ENCODE data around the gene TCP10L. TPM values are rescaled to one million over a fixed set of nuclear protein-coding genes. Genes with fewer than 3 reads are reported as not detected.

TCP10L gene
- total RNA-seq, 1 donor from 2014 or later, result 1.5 TPM

DNA sequence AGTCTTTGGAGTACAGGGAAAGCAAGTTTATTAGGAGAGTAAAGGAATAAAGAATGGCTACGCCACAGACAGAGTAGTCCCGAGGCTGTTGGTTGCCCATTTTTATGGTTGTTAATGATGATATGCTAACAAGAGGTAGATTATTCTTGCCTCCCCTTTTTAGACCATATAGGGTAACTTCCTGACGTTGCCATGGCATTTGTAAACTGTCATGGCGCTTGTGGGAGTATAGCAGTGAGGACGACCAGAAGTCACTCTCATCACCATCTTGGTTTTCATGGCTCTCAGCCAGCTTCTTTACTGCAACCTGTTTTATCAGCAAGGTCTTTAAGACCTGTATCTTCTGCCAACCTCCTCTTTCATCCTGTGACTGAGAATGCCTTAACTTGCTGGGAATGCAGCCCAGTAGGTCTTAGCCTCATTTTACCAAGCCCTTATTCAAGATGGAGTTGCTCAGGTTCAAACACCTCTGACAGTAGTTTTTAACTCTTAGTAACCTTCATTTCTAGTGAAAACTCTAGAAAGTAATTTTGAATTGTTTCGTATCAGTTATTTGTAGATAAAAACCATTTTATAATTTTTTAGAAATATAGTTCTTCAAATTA is 26.2 kb downstream of the TCP10L start:
- H3K4me1 Mint-ChIP-seq, result no peaks in the 10 kb centered on the region

DNA sequence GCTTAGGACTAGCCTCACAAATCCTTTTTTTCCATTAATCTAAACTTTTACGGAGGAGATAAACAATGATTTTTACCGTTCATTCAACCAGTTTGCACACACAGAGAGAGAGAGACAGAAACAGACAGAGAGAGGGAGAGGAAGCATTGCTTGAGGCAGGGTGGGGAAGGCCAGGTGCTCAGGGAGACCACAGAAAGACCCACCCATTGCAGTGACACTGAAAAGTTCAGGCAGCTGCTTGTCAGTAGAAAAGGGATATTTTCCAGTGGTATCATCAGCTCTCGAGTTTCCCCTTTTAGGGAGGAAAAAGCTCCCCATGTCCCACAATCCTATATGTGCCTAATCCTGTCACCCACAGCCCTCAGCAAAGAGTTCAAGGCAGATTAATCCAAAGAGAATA is 27.2 kb downstream of the TCP10L start:
- H3K27me3 Mint-ChIP-seq (ENCODE audit: low read depth), result no peaks in the 10 kb centered on the region
- no peak for DNase-seq (ENCODE audit: low spot score in 2 of 2, unreplicated experiment in 2 of 2)

More for the DNA sequence above, 26.2 kb downstream of the TCP10L start:
- Mint-ChIP-seq H3K4me3 (no peak overlapping the region), H3K36me3 (no peaks in the 10 kb centered on the region), H3K27me3 (ENCODE audit: low read depth) (no peaks in the 10 kb centered on the region), H3K9me3 (peaks cover 4% of the 10 kb centered on the region), H3K27ac (no peak overlapping the region)
- DNase-seq (ENCODE audit: low spot score in 2 of 2, unreplicated experiment in 2 of 2), result no peak
- TF ChIP-seq, protein P1, sequence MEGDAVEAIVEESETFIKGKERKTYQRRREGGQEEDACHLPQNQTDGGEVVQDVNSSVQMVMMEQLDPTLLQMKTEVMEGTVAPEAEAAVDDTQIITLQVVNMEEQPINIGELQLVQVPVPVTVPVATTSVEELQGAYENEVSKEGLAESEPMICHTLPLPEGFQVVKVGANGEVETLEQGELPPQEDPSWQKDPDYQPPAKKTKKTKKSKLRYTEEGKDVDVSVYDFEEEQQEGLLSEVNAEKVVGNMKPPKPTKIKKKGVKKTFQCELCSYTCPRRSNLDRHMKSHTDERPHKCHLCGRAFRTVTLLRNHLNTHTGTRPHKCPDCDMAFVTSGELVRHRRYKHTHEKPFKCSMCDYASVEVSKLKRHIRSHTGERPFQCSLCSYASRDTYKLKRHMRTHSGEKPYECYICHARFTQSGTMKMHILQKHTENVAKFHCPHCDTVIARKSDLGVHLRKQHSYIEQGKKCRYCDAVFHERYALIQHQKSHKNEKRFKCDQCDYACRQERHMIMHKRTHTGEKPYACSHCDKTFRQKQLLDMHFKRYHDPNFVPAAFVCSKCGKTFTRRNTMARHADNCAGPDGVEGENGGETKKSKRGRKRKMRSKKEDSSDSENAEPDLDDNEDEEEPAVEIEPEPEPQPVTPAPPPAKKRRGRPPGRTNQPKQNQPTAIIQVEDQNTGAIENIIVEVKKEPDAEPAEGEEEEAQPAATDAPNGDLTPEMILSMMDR (IDR thresholded peaks at IDR 0.05; ENCODE audit: unreplicated experiment), result no peak

DNA sequence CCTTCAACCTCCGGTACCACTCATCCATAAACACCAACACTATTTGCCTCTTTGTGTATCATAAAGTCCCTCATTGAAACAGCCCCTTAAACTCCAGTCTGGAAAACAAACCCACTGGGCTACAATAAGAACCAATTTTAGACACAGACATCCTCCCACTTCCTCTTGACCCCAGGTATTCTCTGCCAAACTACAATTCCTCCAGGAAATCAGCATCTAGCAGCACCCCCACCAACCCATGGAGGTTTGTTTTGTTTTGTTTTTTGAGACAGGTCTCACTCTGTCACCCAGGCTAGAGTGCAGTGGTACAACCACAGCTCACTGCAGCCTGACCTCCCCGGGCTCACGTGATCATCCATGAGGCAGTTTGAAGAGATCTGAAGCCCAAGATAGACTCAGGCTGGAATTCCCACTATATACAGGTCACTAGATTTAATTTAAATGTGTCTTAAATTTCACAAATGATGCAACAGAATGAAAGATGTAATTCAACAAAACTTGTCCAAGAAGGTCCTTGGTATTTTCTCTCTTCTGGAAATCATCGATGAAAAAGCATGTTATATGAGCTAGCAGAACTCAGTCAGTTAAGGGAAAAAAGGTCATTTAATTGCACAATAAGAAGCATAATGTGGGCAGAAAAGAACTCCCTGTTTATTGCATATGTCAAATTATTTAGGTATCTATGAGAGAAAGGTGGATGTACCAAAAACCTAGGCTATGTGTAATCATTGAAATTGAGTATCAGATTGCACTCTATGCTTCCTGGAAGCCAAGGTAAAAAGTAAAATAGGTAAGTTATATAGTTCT is 30.3 kb downstream of the TCP10L start:
- Mint-ChIP-seq H3K27me3 (ENCODE audit: low read depth) (peaks cover 6% of the 10 kb centered on the region), H3K27ac (no peak overlapping the region), H3K4me3 (no peak overlapping the region), H3K9me3 (no peaks in the 10 kb centered on the region), H3K4me1 (no peaks in the 10 kb centered on the region), H3K36me3 (no peaks in the 10 kb centered on the region)
- DNase-seq (ENCODE audit: low spot score in 2 of 2, unreplicated experiment in 2 of 2), result no peak
- TF ChIP-seq, protein P1 (IDR thresholded peaks at IDR 0.05; ENCODE audit: unreplicated experiment), result no peak

More for the DNA sequence above, 27.2 kb downstream of the TCP10L start:
- no peaks in the 10 kb centered on the region for H3K9me3 Mint-ChIP-seq
- no peaks in the 10 kb centered on the region for H3K4me1 Mint-ChIP-seq
- H3K27ac Mint-ChIP-seq, result no peak overlapping the region
- TF ChIP-seq, protein P1 (IDR thresholded peaks at IDR 0.05; ENCODE audit: unreplicated experiment), result no peak
- no peaks in the 10 kb centered on the region for H3K36me3 Mint-ChIP-seq
- H3K4me3 Mint-ChIP-seq, result no peak overlapping the region

DNA sequence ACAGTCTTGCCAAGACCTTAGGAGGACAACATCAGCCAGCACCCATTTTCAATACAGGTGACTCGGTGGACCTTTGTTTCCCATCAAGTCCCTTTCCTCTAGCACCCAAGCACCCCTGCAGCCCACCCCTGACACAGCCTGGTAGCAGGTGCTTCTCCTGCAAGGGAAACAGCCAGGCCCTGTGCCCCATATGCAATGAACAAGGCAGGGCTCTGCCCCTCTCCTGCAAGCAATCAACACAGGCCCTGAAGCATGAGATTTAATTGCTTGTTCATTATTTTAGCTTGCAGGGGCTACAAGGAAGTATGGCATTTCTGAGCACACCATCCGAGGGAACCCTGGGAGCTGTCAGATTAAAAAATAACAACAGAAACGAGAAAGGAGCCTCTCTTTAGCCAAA is 35.4 kb downstream of the TCP10L start:
- Mint-ChIP-seq H3K4me1 (no peaks in the 10 kb centered on the region), H3K27me3 (ENCODE audit: low read depth) (peaks cover 12% of the 10 kb centered on the region), H3K9me3 (no peaks in the 10 kb centered on the region), H3K36me3 (no peaks in the 10 kb centered on the region), H3K4me3 (no peak overlapping the region), H3K27ac (no peak overlapping the region)
- DNase-seq (ENCODE audit: low spot score in 2 of 2, unreplicated experiment in 2 of 2), result no peak
- TF ChIP-seq, protein P1 (IDR thresholded peaks at IDR 0.05; ENCODE audit: unreplicated experiment), result no peak

DNA sequence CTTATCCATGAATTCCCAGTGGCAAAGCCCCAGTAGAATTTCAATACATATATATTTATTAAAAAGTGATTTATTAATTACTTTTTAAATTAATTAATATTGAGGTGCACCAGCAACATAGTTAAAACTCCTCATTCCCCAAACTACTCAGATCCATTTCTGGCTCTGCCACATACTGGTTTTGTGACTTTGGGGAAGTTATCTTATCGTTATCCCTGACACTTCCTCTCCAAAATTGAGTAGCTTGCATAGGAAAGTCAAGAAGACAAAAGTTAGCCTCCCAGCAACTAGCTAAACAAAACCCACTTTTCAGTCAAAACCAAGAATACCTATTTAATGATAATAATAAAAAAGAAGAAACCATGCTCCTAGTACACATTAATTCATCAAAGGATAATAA is 35.9 kb downstream of the TCP10L start:
- H3K9me3 Mint-ChIP-seq, result no peaks in the 10 kb centered on the region
- no peak for DNase-seq (ENCODE audit: low spot score in 2 of 2, unreplicated experiment in 2 of 2)
- H3K4me3 Mint-ChIP-seq, result no peak overlapping the region
- peaks cover 12% of the 10 kb centered on the region for H3K27me3 Mint-ChIP-seq (ENCODE audit: low read depth)
- H3K27ac Mint-ChIP-seq, result no peak overlapping the region
- H3K4me1 Mint-ChIP-seq, result no peaks in the 10 kb centered on the region
- TF ChIP-seq, protein P1 (IDR thresholded peaks at IDR 0.05; ENCODE audit: unreplicated experiment), result no peak
- H3K36me3 Mint-ChIP-seq, result no peaks in the 10 kb centered on the region
